Pons (tissue), 1 donor: ENCODE measurements around the gene THUMPD1.
"Not testable (repeated sequence)": the region's sequence is repeated elsewhere in the genome, so short reads cannot be mapped to it uniquely, and the experiment has no call there.

Experiments
- DNase-seq: peaks from one replicate; pipeline ENCODE4 v3.0.0-alpha.2; 2016; ENCODE audit warnings: low spot score

The THUMPD1 gene

GRCh38 chr16:20695024-20695423 is 46.6 kb downstream of the THUMPD1 start:
- no peak for DNase-seq

- not testable (repeated sequence) for DNase-seq
Observed at GRCh38 chr16:20694096-20694495, 47.5 kb downstream of the THUMPD1 start.

- no peak for DNase-seq
Observed at GRCh38 chr16:20689668-20690067, 52.0 kb downstream of the THUMPD1 start.

GRCh38 chr16:20683812-20684211 is 57.8 kb downstream of the THUMPD1 start:
- no peak for DNase-seq
